Measurements from ENCODE around the gene KRT74. TPM values are rescaled to one million over a fixed set of nuclear protein-coding genes. Genes with fewer than 3 reads are reported as not detected.

KRT74 gene
- total and polyA plus RNA-seq, 2 of the 8 experiments (the other 6 are each of a cell fraction or from before 2014, with no cell fraction given), result not detected

DNA sequence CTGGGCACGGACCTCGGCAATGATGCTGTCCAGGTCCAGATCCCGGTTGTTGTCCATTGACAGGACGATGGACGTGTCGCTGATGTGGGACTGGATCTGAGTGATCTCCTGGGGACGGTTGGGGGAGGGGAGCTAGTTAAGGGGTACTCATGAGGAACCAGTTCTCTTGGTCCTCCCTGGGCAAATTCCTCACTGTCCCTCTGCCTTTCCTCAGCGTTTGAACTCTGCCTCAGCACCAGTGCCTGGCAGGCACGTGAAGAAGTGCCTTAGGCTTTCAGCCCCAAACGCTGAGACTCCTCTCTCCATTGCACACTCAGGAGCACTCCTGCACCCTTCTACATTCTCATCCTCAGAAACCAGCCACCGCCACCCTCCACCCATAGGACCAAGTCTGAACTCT is 17.9 kb upstream of the KRT74 start:
- no peak overlapping the region for H3K27ac ChIP-seq (ENCODE audit: low read depth, low read length)
- no peaks in the 10 kb centered on the region for H3K23me2 ChIP-seq (ENCODE audit: low read depth, low read length)
- H3K18ac ChIP-seq (ENCODE audit: extremely low read depth, low read length), result no peak overlapping the region
- no peak overlapping the region; the same call in 1 of the 2 replicates for H4K8ac ChIP-seq (ENCODE audit: extremely low read depth, insufficient read depth, low read length)
- no peak for DNase-seq (ENCODE audit: low read depth in 1 of 2, low spot score in 2 of 2)
- 90% methylated on average over 11 of the region's 11 CpGs; no CpG with 5 or more reads in 1 of the 2 experiments for WGBS, 2 experiments (ENCODE audit: extremely low coverage in 1 of 2, insufficient coverage in 1 of 2, insufficient read length in 1 of 2, insufficient replicate concordance in 2 of 2, low coverage in 1 of 2, low lambda C conversion rate in 2 of 2, missing lambda C conversion rate in 1 of 2)
- no peaks in the 10 kb centered on the region for H3K79me1 ChIP-seq (ENCODE audit: low read depth, low read length)
- H3K9me3 ChIP-seq (ENCODE audit: insufficient read depth in 2 of 2, low read depth in 1 of 2, low read length in 1 of 2), result peaks cover 23 to 27% of the 10 kb centered on the region in 2 experiments
- H3K4me1 ChIP-seq (replicated peaks in 1 of 4; ENCODE audit: control insufficient read depth in 3 of 4, insufficient read depth in 4 of 4, low read length in 3 of 4), result no peaks in the 10 kb centered on the region
- H3K14ac ChIP-seq (ENCODE audit: insufficient read length), result no peak overlapping the region
- H4K20me1 ChIP-seq (replicated peaks in 1 of 2; ENCODE audit: control insufficient read depth in 1 of 2, insufficient read depth in 2 of 2, low read length in 2 of 2), result no peaks in the 10 kb centered on the region
- H2BK5ac ChIP-seq (ENCODE audit: low read depth, low read length), result no peak overlapping the region
- H2AFZ ChIP-seq (ENCODE audit: low read length), result no peak overlapping the region
- H3K9ac ChIP-seq (replicated peaks in 1 of 4; ENCODE audit: extremely low read depth in 1 of 4, low read depth in 3 of 4, low read length in 3 of 4), result no peak overlapping the region
- POLR2A ChIA-PET (ENCODE audit: partially characterized antibody), result no interaction called here
- no peaks in the 10 kb centered on the region for H3K36me3 ChIP-seq (ENCODE audit: control insufficient read depth in 2 of 4, insufficient read depth in 4 of 4, low read length in 3 of 4)
- H3K23ac ChIP-seq (ENCODE audit: insufficient read length), result no peak overlapping the region
- no peak overlapping the region for H2BK20ac ChIP-seq (ENCODE audit: low read length)
- H3K79me2 ChIP-seq (ENCODE audit: control insufficient read depth in 1 of 2, insufficient read depth in 2 of 2, low read length in 2 of 2), result no peaks in the 10 kb centered on the region
- H2BK15ac ChIP-seq (ENCODE audit: low read length), result no peak overlapping the region
- CTCF ChIA-PET (ENCODE audit: partially characterized antibody), result interaction anchor here (0.9 to 23.2 kb wide), 4 partner anchors 9 to 284 kb away, joined by 4 to 502 read pairs (median 4); no protein-coding TSS in a partner anchor
- H3K4ac ChIP-seq (replicated peaks; ENCODE audit: insufficient read length, low read depth, low read length), result no peak overlapping the region
- H3K4me2 ChIP-seq (ENCODE audit: insufficient read depth in 1 of 2, low read depth in 2 of 2, low read length in 2 of 2), result no peak overlapping the region
- FAIRE-seq, result no peak
- no peak overlapping the region for H2BK120ac ChIP-seq (replicated peaks; ENCODE audit: low read depth, low read length)
- H3K27me3 ChIP-seq (replicated peaks in 1 of 4; ENCODE audit: control insufficient read depth in 3 of 4, extremely low read depth in 1 of 4, insufficient read depth in 3 of 4, low read length in 3 of 4), result no peaks in the 10 kb centered on the region; a peak in 1 of 7 replicates
- H4K5ac ChIP-seq (ENCODE audit: insufficient read length, low read depth, low read length), result no peak overlapping the region
- H2AK5ac ChIP-seq (ENCODE audit: low read depth, low read length), result no peak overlapping the region
- no peak overlapping the region for H4K91ac ChIP-seq (replicated peaks; ENCODE audit: insufficient read length, low read length)
- no peak overlapping the region for H3K4me3 ChIP-seq (ENCODE audit: extremely low read depth in 1 of 4, insufficient read depth in 2 of 4, low read depth in 3 of 4, low read length in 4 of 4)
- H2BK12ac ChIP-seq (ENCODE audit: low read depth, low read length), result no peak overlapping the region
- no peak overlapping the region for H3K56ac ChIP-seq (replicated peaks; ENCODE audit: insufficient read length, low read depth, low read length)
- TF ChIP-seq RNF2 (IDR thresholded peaks at IDR 0.05; ENCODE audit: borderline replicate concordance, low read depth, low read length, missing control alignments, poor library complexity, severe bottlenecking) (no peak), MAFK (IDR thresholded peaks at IDR 0.05; ENCODE audit: low read depth, low read length) (no peak), CBX8 (IDR thresholded peaks at IDR 0.05; ENCODE audit: borderline replicate concordance, low read depth, low read length) (no peak), POLR2AphosphoS5 (IDR thresholded peaks at IDR 0.05; ENCODE audit: low read depth, low read length) (no peak), EGR1 (IDR thresholded peaks at IDR 0.05; ENCODE audit: borderline replicate concordance, low read depth, low read length) (no peak), JUN (IDR thresholded peaks at IDR 0.05; ENCODE audit: low read depth, low read length) (no peak), BACH1 (IDR thresholded peaks at IDR 0.05; ENCODE audit: low read length) (no peak), RXRA (IDR thresholded peaks at IDR 0.05; ENCODE audit: insufficient read depth, low read depth, low read length) (no peak), GABPA (IDR thresholded peaks at IDR 0.05; ENCODE audit: borderline replicate concordance, insufficient read depth, low read length) (no peak), SP2 (IDR thresholded peaks at IDR 0.05; ENCODE audit: low read length) (no peak), POU5F1 (IDR thresholded peaks at IDR 0.05; ENCODE audit: low read depth, low read length) (no peak), JUND (IDR thresholded peaks at IDR 0.05; ENCODE audit: low read length) (no peak), TBP (IDR thresholded peaks at IDR 0.05; ENCODE audit: low read depth, low read length) (no peak), CREB1 (IDR thresholded peaks at IDR 0.05) (no peak)
- TF ChIP-seq, protein P1, sequence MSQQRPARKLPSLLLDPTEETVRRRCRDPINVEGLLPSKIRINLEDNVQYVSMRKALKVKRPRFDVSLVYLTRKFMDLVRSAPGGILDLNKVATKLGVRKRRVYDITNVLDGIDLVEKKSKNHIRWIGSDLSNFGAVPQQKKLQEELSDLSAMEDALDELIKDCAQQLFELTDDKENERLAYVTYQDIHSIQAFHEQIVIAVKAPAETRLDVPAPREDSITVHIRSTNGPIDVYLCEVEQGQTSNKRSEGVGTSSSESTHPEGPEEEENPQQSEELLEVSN (IDR thresholded peaks at IDR 0.05), result no peak
